ENCODE data around the gene ZSCAN22.
A peak's percentile ranks its signal among the peaks of the same experiment; 100 is the strongest.

The ZSCAN22 gene

GRCh38 chr19:58351990-58352755 is 25.4 kb downstream of the ZSCAN22 start:
- DNase-seq (ENCODE audit: low read depth), result no peak

DNA sequence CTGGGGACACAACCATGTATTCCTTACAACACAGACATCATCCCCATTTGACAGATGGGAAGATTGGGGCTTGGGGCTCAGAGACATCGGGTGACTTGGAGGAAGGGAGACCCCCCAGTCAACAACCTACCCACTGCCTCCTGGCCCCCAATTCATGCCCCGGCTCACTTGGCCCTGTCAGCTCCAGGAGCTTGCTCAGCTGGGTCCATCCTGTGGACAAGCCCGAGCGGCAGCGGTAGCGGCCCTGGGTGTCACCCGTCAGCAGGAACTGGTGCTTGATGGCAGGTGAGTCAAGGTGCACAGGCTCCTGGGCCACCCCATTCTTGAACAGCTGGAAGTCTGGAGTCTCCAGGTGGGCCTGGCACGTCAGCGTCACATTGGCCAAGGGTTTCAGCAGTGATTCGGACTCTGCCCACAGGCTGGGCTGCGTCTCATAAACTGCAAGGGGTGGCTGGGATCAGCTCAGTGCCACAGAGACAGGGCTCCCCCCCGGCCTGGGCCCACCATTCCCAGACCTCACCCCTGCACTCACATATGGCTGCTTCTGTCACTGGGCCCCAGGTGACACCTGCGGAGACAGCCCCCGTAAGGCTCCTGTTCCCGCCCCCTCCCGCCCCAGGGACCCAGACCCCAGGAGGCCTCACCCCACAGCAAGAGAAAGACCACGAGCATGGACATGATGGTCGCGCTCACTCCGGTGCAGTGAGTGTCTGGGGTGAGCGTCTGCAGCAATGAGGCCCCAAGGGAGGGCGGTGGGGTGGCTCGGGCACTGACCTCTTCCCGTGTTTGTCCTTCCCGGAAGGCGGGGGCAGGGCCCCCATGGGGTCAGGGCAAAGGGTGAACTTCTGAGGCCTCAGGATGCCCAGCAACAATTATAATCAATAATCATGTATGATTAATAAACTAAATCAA is 26.2 kb downstream of the ZSCAN22 start, which contains the start of gene A1BG:
Gene A1BG (minus strand): TSS at position 733 of the 912 bp plus-strand sequence. CDS start 55 bp downstream, at position 678.
- DNase-seq (ENCODE audit: low read depth), result no peak

DNA sequence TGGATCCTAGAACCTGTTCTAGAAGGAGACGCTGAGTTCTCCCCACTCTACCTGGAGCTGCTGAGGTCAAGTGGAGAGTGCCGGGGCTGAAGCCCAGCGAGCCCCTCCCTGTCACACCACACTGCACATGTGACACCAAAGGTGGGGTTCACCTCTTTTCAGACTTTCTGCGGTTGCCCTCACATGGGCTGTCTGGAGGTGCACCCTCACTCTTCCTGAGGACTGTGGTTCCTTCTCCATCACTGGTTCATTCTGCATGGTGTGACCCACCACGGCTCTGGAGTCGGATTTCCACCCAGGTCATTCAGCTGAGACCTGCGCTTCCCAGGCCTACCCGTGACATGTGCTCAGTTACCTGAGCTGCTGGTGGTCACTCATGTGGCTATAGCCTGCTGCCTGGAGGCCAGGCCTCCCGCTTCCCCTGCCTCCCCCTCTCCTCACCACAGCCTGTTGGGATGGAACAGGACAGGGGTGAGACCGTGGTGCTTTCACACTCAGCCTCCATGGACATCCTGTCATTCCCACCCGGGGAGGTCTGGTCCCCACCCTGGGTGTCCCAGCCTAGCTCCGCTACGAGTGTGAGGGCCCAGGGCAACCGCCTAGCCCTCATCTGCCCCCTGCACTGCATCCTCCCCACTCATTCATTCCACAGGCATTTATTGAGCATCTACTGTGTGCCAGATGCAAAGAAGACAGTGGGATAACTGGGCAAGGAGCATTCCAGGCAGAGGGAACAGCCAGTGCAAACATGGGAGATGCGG is 27.1 kb downstream of the ZSCAN22 start:
- no peak for DNase-seq (ENCODE audit: low read depth)

GRCh38 chr19:58354478-58355030 is 27.8 kb downstream of the ZSCAN22 start:
- DNase-seq (ENCODE audit: low read depth), result no peak

DNA sequence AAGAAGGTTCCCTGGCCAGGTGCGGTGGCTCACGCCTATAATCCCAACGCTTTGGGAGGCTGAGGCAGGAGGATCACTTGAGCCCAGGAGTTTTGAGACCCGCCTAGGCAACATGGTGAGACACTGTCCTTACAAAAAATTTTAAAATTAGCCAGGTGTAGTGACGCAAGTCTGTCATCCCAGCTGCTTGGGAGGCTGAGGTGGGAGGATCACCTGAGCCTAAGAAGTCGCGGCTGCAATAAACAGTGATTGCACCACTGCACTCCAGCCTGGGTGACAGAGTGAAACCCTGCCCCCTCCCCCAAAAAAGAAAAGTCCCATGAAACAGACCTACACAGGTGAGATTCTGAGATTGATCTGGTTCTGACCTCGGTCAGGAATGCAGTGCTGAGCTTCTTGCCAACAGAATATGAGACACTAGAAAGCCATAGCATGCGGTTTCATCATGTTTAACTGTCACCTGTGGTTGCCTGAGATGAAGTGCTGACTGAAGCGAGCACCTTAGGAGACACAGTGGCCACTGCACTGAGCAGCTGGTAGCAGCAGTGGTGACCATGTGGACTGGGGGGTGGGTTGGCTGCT is 28.5 kb downstream of the ZSCAN22 start:
- no peak for DNase-seq (ENCODE audit: low read depth)

GRCh38 chr19:58355908-58356765 is 29.3 kb downstream of the ZSCAN22 start:
- DNase-seq (ENCODE audit: low read depth), result no peak

GRCh38 chr19:58356766-58357480 is 30.1 kb downstream of the ZSCAN22 start:
- no peak for DNase-seq (ENCODE audit: low read depth)

- DNase-seq (ENCODE audit: low read depth), result no peak
These were observed 30.8 kb downstream of the ZSCAN22 start for GRCh38 chr19:58357481-58358145.

DNA sequence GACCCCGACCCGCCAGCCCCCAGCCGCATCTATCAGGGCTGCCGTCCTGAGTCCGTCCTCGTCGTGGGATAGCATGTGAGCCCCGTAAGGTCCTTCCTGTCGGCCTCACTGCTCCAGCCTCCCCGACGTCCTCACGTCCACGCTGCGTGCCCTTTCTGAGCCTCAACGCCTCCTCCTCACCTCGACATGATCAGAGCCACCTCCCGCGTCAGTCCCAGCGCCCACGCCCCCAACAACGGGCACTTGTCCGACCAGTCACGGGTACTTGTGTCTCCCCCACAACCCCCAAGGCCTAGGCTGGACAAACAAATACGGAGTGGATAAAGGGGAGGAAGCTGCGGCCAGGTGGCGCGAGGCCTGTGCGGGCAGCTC is 35.1 kb downstream of the ZSCAN22 start:
- no peak for DNase-seq (ENCODE audit: low read depth)

DNA sequence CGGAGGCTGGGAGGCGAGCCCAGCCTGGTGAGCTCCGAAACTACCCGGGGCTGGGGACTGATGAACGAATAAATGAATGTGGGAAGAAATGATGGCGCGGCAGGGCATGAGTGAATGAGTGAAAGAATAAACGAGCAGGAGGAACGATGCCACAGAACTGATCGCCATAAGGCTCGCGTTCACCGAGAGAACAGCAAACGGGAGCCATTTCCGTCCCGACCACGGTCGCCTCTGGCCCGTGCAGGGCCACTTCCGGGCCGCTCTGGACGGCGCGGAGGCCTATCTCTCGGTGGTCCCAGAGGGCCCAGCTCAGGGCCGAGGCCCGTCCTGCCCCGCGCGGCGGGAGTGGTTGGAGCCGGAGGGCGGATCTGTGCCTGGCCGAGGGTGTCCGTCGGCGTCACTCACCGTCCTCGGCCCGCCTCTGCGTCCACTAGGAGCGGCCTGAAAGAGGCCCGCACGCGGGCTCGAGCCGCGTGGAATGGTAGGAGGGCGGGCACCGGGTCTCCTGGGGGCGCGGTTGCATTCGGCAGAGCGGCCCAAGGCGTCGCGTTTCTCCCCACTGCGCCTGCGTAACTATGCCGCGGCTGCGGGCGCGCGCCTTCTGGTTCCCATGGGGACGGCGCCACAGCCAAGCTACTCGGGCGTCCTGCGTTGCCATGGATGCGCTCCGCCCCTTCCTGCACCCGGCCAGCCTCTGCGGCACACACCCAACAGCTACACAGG is 35.6 kb downstream of the ZSCAN22 start, which contains the start of gene ZNF497:
Gene ZNF497 (minus strand): TSS at position 480 of the 723 bp plus-strand sequence. CDS start 5,116 bp downstream, outside the sequence.
- peak; percentile 95 for DNase-seq (ENCODE audit: low read depth)

DNA sequence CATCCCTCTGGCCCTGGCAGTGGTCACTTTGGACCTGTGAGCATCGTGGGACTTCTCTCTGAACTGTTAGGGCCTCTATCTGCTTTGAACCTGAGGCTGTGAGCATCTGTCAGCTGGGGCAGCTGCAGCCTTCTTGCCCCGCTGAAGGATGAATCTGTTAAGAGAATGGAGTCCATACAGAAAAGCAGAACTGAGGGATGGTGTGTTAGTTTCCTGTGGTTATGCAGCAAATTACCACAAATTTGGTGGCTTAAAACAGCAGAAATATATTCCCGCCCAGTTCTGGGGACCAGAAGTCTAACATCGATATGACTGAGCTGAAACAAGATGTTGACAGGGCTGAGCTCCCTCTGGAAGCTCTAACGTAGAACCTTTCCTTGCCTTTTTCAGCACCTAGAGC is 37.4 kb downstream of the ZSCAN22 start:
- no peak for DNase-seq (ENCODE audit: low read depth)

DNA sequence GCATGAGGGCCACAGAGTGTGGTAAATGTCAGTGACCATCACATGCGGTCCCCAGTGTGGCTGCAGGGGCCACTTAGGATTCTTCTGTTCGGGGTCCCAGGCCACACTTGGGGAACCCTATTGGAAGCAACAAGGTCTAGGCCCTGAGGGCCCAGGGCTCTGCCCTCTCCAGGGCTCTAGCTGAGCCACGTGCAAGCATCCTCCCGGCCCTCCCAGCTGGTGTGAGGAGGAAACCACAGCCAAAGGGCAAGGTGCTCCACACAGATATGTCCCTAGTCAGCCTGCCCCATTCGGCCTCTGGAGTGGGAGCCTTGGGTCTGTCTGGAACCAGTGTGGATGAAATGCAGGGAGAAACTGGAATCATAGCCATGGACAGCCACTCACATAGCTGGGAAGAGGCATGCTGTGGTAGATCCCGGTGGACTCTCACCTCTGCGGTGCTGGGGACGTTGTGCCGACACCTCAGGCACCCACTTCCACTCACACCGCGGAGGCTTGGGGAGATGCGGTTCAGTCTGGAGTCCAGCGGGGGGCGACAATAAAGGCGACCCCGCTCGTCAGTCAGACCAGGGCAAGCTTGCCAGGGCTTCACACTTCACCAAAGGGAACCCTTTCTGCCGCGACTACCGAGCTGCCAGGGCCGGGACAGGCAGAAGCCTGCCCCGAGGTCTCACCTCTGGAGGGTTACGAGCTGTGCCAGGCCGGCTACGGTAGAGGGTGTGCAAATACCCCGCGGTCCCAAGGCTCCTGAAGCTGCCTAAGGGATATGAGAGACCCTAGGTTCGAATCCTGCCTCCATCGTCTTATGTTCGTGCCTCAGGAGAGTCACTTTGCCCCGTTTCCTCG is 40.0 kb downstream of the ZSCAN22 start:
- no peak for DNase-seq (ENCODE audit: low read depth)

DNA sequence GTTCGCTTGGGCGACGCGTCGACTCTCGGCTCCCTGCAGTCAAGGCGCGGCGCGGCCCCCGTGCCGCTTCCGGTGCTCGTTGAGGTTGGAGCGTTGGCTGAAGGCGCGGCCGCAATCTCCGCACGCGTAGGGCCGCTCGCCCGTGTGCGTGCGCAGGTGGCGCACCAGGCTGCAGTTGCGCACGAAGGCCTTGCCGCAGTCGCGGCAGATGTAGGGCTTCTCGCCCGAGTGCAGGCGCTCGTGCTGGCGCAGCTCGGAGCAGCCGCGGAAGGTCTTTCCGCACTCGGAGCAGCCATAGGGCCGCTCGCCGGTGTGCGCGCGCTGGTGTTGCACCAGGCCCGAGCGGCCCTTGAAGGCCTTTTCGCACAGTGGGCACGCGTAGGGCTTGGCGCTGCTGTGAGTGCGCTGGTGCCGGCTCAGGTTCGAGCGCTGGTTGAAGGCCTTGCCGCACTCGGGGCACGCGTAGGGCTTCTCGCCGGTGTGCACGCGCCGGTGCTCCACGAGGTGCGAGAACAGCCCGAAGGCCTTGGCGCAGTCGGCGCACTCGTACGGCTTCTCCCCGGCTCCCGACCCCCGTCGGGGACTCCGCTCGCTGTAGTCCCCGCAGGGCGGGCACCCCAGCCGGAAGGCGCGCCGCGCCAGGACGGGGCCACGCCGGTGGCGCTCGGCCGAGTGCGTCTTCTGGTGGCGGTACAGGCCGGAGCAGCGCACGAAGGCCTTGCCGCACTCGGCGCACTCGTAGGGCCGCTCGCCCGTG is 41.1 kb downstream of the ZSCAN22 start:
- no peak for DNase-seq (ENCODE audit: low read depth)

DNA sequence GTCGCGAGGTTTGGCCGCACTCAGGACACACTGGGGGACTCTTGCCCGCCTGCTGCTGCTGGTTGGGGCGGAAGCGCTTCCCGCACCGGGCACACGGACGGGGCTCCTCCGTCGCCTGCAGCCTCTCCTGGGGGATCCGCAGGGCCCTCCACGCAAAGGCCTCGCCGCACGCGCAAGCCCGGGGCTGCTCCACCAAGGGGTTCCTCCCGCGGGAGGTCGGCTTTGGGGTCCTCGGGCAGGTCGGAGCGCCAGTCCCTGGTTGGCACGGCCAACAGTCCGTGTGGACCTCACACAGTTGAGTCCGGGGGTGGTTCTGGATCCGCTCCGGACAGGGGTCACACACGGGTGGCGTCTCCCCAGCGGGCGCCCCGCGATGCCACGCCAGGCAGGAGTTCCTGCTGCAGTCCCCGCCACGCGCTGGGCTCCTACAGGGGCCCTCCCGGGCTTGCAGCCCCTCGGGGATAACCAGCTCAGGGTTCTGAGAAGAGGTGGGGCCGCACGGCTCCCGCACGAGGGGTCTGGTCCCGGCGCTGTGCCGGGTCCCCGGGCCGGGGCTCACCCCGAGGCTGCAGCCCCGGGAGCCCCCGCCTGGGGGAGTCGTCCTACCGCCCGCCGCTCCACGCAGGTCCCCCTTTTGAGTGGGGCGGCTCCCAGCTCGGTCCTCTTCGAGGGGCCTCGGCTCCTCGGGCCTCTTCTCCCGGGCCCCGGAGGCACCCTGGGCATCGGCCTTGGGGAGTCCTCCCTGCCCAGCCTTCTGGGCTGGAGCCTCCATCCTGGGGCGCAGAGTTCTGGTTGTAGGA is 42.0 kb downstream of the ZSCAN22 start:
- no peak for DNase-seq (ENCODE audit: low read depth)

DNA sequence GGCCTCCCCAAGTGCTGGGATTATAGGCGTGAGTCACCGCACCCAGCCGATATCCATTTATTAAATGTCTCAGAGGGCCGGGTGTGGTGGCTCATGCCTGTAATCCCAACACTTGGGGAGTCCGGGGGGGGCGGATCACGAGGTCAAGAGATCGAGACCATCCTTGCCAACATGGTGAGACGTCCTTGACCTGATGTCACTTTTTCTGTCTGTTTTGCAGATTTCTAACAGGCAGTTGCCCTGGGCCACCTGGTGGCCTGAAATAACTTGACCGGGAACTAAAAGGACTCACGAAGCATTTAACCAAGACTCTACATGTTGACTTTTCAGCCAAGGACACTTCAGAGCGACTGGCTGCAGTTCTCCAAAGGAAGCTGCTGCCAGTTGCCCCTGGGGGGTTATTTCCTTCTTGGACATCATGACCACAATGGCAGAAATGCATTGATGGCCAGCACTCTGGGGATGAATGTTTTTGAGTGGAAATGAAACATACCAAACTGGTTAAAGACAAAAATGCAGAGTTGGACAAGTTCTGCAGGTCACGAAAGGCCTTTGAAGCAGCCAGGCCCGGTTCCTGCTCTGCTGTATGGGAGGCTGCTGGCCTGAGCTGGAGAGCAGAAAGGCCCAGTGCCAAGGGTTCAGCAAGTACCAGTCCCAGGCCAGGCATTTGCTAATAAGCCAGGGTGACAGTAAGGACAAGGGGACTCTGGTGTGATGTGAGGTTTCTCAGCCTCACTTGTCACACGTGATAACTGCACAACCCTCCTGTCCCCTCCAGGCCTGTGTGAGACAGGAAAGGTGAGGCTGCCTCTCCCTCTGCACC is 45.7 kb downstream of the ZSCAN22 start:
- DNase-seq (ENCODE audit: low read depth), result no peak

Measured in stimulated activated CD8-positive, alpha-beta memory T cell treated with anti-CD3 and anti-CD28 coated beads, Interleukin-12 subunit alpha, Interleukin-12 subunit beta, amount 100 ng/mL, for 1 hour (primary cell).